Measurements from ENCODE around the gene THUMPD3. TPM values are rescaled to one million over a fixed set of nuclear protein-coding genes. Genes with fewer than 3 reads are reported as not detected.

The THUMPD3 gene
- total RNA-seq, 1 experiment from 2014 or later: 32.0 TPM

- DNase-seq (ENCODE audit: low spot score): peak; percentile 85
- in situ Hi-C loops (cut with HindIII; ENCODE audit: low sequenced_read_pairs): no loop called here
Observed at GRCh38 chr3:9352917-9353752, 9.7 kb upstream of the THUMPD3 start.

- in situ Hi-C loops (cut with HindIII; ENCODE audit: low sequenced_read_pairs): no loop called here
Observed at GRCh38 chr3:9361691-9362388, 1.0 kb upstream of the THUMPD3 start.

DNA sequence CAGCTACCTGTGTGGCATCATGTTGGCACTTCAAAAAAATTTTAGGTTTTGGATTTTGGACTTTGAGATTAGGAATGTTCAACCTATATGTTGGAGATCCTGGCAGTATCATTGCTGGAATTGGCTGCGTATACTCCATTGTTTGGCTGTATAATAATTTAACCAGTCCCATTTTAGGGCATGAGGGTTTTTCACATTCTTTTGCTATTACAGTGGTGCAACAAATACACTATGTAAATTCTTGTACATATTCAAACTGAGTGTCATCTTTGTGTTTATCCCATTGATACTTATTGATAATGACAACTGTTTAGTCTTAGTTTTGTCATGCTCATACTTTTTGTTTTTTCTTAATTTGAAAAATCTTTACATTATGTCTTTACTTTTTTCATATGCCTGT is 6.7 kb downstream of the THUMPD3 start:
- no peak for DNase-seq (ENCODE audit: low spot score)
- in situ Hi-C loops (cut with HindIII; ENCODE audit: low sequenced_read_pairs): no loop called here

More at GRCh38 chr3:9361691-9362388, 1.0 kb upstream of the THUMPD3 start:
- no peak for DNase-seq (ENCODE audit: low spot score)

- in situ Hi-C loops (cut with HindIII; ENCODE audit: low sequenced_read_pairs): no loop called here
- DNase-seq (ENCODE audit: low spot score): no peak
Observed at GRCh38 chr3:9373465-9373864, 10.6 kb downstream of the THUMPD3 start.

- DNase-seq (ENCODE audit: low spot score): no peak
- in situ Hi-C loops (cut with HindIII; ENCODE audit: low sequenced_read_pairs): no loop called here
Observed at GRCh38 chr3:9377981-9378380, 15.1 kb downstream of the THUMPD3 start.

- DNase-seq (ENCODE audit: low spot score): no peak
- in situ Hi-C loops (cut with HindIII; ENCODE audit: low sequenced_read_pairs): no loop called here
Observed at GRCh38 chr3:9379327-9379726, 16.5 kb downstream of the THUMPD3 start.

- DNase-seq (ENCODE audit: low spot score): no peak
- in situ Hi-C loops (cut with HindIII; ENCODE audit: low sequenced_read_pairs): no loop called here
Observed at GRCh38 chr3:9380014-9380413, 17.2 kb downstream of the THUMPD3 start.

- DNase-seq (ENCODE audit: low spot score): no peak
- in situ Hi-C loops (cut with HindIII; ENCODE audit: low sequenced_read_pairs): no loop called here
Observed at GRCh38 chr3:9384141-9384828, 21.4 kb downstream of the THUMPD3 start.

GRCh38 chr3:9385187-9386077 is 22.6 kb downstream of the THUMPD3 start:
- in situ Hi-C loops (cut with HindIII; ENCODE audit: low sequenced_read_pairs): no loop called here
- no peak for DNase-seq (ENCODE audit: low spot score)

DNA sequence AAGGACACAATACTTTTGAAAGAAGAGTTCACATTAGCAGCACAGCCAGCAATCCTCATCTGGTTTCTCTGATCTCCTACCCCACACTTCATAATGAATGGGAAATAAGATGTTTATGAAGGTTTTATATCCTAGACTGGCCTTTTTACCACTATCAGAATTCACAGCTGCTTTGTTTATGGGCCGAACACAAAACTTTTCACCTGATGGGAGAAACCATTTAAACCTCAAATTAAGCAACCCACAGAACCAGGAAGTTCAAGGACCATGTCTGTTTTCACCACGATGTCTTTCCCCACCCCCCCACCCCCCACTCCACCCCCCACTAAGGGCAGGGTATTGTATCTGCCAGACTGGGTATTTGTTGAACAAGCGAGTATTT is 23.2 kb downstream of the THUMPD3 start:
- DNase-seq (ENCODE audit: low spot score): no peak
- in situ Hi-C loops (cut with HindIII; ENCODE audit: low sequenced_read_pairs): no loop called here

- no peak for DNase-seq (ENCODE audit: low spot score)
- in situ Hi-C loops (cut with HindIII; ENCODE audit: low sequenced_read_pairs): no loop called here
Observed at GRCh38 chr3:9386501-9387321, 23.9 kb downstream of the THUMPD3 start.

- in situ Hi-C loops (cut with HindIII; ENCODE audit: low sequenced_read_pairs): no loop called here
- no peak for DNase-seq (ENCODE audit: low spot score)
Observed at GRCh38 chr3:9387322-9387655, 24.4 kb downstream of the THUMPD3 start.

DNA sequence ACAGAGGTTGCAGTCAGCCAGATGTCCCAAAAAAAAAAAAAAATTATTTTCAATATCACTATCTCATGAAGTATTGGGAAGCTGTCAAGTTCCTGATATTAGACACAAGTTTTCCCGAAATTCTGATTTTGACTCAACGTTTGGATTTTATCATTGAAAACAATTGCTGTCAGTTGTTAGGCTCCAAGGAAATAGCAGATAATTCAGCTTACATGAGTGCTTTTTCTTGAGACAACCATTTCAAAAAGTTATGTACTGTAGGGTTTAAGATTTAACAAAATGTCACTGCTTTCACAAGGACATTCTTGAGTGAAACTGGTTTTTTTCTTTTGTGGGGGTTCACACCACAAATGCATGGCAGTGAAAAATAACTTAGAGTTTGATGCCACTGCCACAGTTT is 25.3 kb downstream of the THUMPD3 start:
- in situ Hi-C loops (cut with HindIII; ENCODE audit: low sequenced_read_pairs): no loop called here
- no peak for DNase-seq (ENCODE audit: low spot score)

DNA sequence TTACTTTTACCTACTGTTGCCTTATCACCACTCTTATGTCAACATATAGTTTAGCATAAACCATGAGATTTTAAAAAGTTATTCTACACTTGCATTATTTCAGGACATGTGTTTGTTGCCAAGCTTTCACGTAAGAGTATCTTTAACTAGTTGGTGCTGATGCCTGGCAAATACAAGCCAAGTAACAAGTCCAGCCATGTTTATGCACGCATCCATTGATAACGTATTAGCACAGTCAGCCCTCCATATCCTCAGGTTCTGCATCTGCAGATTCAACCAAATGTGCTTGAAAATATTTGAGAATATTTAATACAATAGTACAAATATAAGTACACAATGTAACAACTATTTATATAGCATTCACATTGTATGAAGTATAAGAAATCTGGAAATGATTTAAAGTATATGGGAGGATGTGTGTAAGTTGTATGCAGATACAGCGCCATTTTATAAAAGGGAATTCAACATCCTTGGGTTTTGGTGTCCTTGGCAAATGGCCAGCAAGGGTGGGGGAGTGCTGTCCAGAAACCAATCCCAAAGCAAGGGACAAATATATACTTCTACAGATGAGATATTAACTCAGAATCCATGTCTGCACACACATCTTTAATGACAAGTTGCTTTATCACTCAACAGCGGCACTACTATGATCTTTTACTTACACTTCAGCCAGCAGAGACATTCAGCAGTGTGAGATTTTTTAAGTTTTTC is 25.9 kb downstream of the THUMPD3 start:
- no peak for DNase-seq (ENCODE audit: low spot score)
- in situ Hi-C loops (cut with HindIII; ENCODE audit: low sequenced_read_pairs): no loop called here

GRCh38 chr3:9390265-9390888 is 27.5 kb downstream of the THUMPD3 start:
- in situ Hi-C loops (cut with HindIII; ENCODE audit: low sequenced_read_pairs): no loop called here
- no peak for DNase-seq (ENCODE audit: low spot score)

DNA sequence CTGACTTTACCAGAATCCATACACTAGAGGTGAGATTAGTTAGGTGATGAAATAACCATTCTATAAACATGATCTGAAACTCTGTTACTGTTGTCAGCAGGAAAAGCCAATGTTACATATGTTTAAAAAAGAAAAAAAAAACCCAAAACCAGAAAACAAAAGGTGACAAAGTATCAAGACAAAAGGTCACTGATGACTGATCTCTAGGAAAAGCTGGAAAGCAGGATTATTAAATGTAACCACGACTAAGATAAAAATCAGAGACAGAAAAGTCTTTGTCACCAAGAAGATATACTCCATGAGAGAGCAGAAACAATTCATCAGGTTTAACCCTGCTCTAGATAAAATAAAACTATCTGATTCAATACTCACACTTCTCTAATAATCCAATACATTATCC is 29.2 kb downstream of the THUMPD3 start:
- in situ Hi-C loops (cut with HindIII; ENCODE audit: low sequenced_read_pairs): no loop called here

DNA sequence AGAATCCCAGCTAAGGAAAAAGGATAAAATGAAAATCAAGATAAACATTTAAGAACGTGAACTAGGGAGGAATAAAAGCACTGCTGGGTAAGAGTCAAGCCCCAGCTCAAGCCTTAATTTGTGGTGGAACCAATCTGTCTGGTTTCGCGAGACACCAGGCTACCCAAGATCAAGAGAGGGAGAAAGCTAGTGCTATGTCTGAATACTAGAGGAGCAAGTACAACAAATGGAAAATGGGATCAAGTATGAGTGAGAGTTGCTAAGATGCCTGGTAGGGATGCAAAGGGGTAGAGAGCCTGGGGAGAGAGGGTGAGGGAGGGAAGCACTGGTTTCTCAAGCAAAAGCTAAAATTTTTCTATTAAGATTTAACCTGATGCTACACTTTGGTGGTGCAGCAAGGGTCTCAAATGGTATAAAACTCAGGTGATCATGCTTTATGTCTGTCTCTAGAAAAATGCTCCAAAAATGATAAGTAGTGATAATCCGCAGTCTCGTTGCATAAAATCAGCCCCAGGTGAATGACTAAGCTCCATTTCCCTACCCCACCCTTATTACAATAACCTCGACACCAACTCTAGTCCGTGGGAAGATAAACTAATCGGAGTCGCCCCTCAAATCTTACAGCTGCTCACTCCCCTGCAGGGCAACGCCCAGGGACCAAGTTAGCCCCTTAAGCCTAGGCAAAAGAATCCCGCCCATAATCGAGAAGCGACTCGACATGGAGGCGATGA is 32.9 kb downstream of the THUMPD3 start:
- no peak for DNase-seq (ENCODE audit: low spot score)
- in situ Hi-C loops (cut with HindIII; ENCODE audit: low sequenced_read_pairs): no loop called here

More for the DNA sequence above, 29.2 kb downstream of the THUMPD3 start:
- no peak for DNase-seq (ENCODE audit: low spot score)
